ENCODE data around the gene PHIP.

PHIP gene

GRCh38 chr6:79042799-79043126 is 35.3 kb downstream of the PHIP start:
- TF ChIP-seq MAX (IDR thresholded peaks at IDR 0.05; ENCODE audit: low read depth, low read length): no peak
- TF ChIP-seq POLR2A (IDR thresholded peaks at IDR 0.05; ENCODE audit: extremely low read depth, insufficient read length): no peak
- no peak for TF ChIP-seq CTCF (IDR thresholded peaks at IDR 0.05; ENCODE audit: low read depth, low read length)
- no peak for TF ChIP-seq MYC (IDR thresholded peaks at IDR 0.05; ENCODE audit: low read depth, low read length)

GRCh38 chr6:79042088-79042798 is 35.8 kb downstream of the PHIP start:
- TF ChIP-seq POLR2A (IDR thresholded peaks at IDR 0.05; ENCODE audit: extremely low read depth, insufficient read length): no peak
- no peak for TF ChIP-seq MYC (IDR thresholded peaks at IDR 0.05; ENCODE audit: low read depth, low read length)
- no peak for TF ChIP-seq CTCF (IDR thresholded peaks at IDR 0.05; ENCODE audit: low read depth, low read length)
- TF ChIP-seq MAX (IDR thresholded peaks at IDR 0.05; ENCODE audit: low read depth, low read length): no peak

More at GRCh38 chr6:79042799-79043126, 35.3 kb downstream of the PHIP start:
- no peak for DNase-seq (ENCODE audit: low read depth)
- no peak overlapping the region for H3K4me3 ChIP-seq (ENCODE audit: low read depth, low read length)

GRCh38 chr6:79040083-79040482 is 38.0 kb downstream of the PHIP start:
- no peak for DNase-seq (ENCODE audit: low read depth)
- H3K4me3 ChIP-seq (ENCODE audit: low read depth, low read length): no peak overlapping the region
- TF ChIP-seq CTCF (IDR thresholded peaks at IDR 0.05; ENCODE audit: low read depth, low read length): no peak

More at GRCh38 chr6:79042088-79042798, 35.8 kb downstream of the PHIP start:
- H3K4me3 ChIP-seq (ENCODE audit: low read depth, low read length): no peak overlapping the region
- no peak for DNase-seq (ENCODE audit: low read depth)

- no peak for DNase-seq (ENCODE audit: low read depth)
- TF ChIP-seq POLR2A (IDR thresholded peaks at IDR 0.05; ENCODE audit: extremely low read depth, insufficient read length) (no peak), CTCF (IDR thresholded peaks at IDR 0.05; ENCODE audit: low read depth, low read length) (no peak), MAX (IDR thresholded peaks at IDR 0.05; ENCODE audit: low read depth, low read length) (no peak), MYC (IDR thresholded peaks at IDR 0.05; ENCODE audit: low read depth, low read length) (no peak)
These were observed 40.0 kb downstream of the PHIP start for GRCh38 chr6:79038061-79038460.

GRCh38 chr6:79034865-79035264 is 43.2 kb downstream of the PHIP start:
- no peak for DNase-seq (ENCODE audit: low read depth)
- TF ChIP-seq POLR2A (IDR thresholded peaks at IDR 0.05; ENCODE audit: extremely low read depth, insufficient read length): no peak
- TF ChIP-seq MYC (IDR thresholded peaks at IDR 0.05; ENCODE audit: low read depth, low read length): no peak
- no peak for TF ChIP-seq MAX (IDR thresholded peaks at IDR 0.05; ENCODE audit: low read depth, low read length)
- no peak for TF ChIP-seq CTCF (IDR thresholded peaks at IDR 0.05; ENCODE audit: low read depth, low read length)
- no peak overlapping the region for H3K4me3 ChIP-seq (ENCODE audit: low read depth, low read length)

More at GRCh38 chr6:79038061-79038460, 40.0 kb downstream of the PHIP start:
- H3K4me3 ChIP-seq (ENCODE audit: low read depth, low read length): no peak overlapping the region

- no peak overlapping the region for H3K4me3 ChIP-seq (ENCODE audit: low read depth, low read length)
- no peak for TF ChIP-seq POLR2A (IDR thresholded peaks at IDR 0.05; ENCODE audit: extremely low read depth, insufficient read length)
- TF ChIP-seq CTCF (IDR thresholded peaks at IDR 0.05; ENCODE audit: low read depth, low read length): no peak
- no peak for TF ChIP-seq MAX (IDR thresholded peaks at IDR 0.05; ENCODE audit: low read depth, low read length)
- no peak for TF ChIP-seq MYC (IDR thresholded peaks at IDR 0.05; ENCODE audit: low read depth, low read length)
- DNase-seq (ENCODE audit: low read depth): no peak
These were observed 44.8 kb downstream of the PHIP start for GRCh38 chr6:79033279-79033678.
